Measurements from ENCODE around the gene MCU. TPM values are rescaled to one million over a fixed set of nuclear protein-coding genes. Genes with fewer than 3 reads are reported as not detected.

The MCU gene
- total and polyA plus RNA-seq, 2 of the 8 experiments (the other 6 are each of a cell fraction or from before 2014, with no cell fraction given) = 51.6 to 62.2 TPM

DNA sequence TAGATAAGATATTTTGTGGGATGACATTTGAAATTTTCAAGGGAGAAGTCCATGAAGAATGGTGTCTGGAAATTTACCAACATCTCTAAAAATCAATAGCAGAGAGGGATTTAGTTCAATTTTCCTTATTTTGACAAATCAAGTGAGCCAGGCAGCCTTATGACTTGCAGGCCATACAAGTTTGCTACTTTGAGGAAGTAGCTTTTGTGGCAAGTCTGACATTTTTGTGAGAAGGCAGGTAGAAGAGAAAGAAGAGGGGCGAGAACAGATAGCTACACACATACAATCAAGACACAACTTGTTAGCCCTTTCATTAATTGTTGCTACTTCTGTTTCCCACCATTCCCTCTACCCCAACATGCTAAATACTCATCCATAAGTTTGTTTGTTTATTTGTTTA, 127.1 kb downstream of the MCU start:
- no peak for DNase-seq (ENCODE audit: low read depth in 1 of 2, low spot score in 2 of 2)
- WGBS, 2 experiments (ENCODE audit: extremely low coverage in 1 of 2, insufficient coverage in 1 of 2, insufficient read length in 1 of 2, insufficient replicate concordance in 2 of 2, low coverage in 1 of 2, low lambda C conversion rate in 2 of 2, missing lambda C conversion rate in 1 of 2) = 81% methylated on average over 1 of the region's 1 CpG; no CpG with 5 or more reads in 1 of the 2 experiments
- H3K4me1 ChIP-seq (replicated peaks in 1 of 4; ENCODE audit: control insufficient read depth in 3 of 4, insufficient read depth in 4 of 4, low read length in 3 of 4) = no peaks in the 10 kb centered on the region
- no peak overlapping the region for H3K14ac ChIP-seq (ENCODE audit: insufficient read length)
- no peak overlapping the region for H3K4ac ChIP-seq (replicated peaks; ENCODE audit: insufficient read length, low read depth, low read length)
- no peaks in the 10 kb centered on the region for H3K27me3 ChIP-seq (replicated peaks in 1 of 4; ENCODE audit: control insufficient read depth in 3 of 4, extremely low read depth in 1 of 4, insufficient read depth in 3 of 4, low read length in 3 of 4)
- no peak for FAIRE-seq
- no peak overlapping the region for H2BK12ac ChIP-seq (ENCODE audit: low read depth, low read length)
- H2BK5ac ChIP-seq (ENCODE audit: low read depth, low read length) = no peak overlapping the region
- H3K23ac ChIP-seq (ENCODE audit: insufficient read length) = no peak overlapping the region
- H3K23me2 ChIP-seq (ENCODE audit: low read depth, low read length) = no peaks in the 10 kb centered on the region
- H2AFZ ChIP-seq (ENCODE audit: low read length) = no peak overlapping the region
- H2BK120ac ChIP-seq (replicated peaks; ENCODE audit: low read depth, low read length) = no peak overlapping the region
- no peak overlapping the region for H2BK20ac ChIP-seq (ENCODE audit: low read length)
- no peak overlapping the region for H3K4me3 ChIP-seq (ENCODE audit: extremely low read depth in 1 of 4, insufficient read depth in 2 of 4, low read depth in 3 of 4, low read length in 4 of 4)
- no peaks in the 10 kb centered on the region for H3K79me1 ChIP-seq (ENCODE audit: low read depth, low read length)
- H3K27ac ChIP-seq (ENCODE audit: low read depth, low read length) = no peak overlapping the region
- H3K4me2 ChIP-seq (ENCODE audit: insufficient read depth in 1 of 2, low read depth in 2 of 2, low read length in 2 of 2) = no peak overlapping the region
- H4K20me1 ChIP-seq (replicated peaks in 1 of 2; ENCODE audit: control insufficient read depth in 1 of 2, insufficient read depth in 2 of 2, low read length in 2 of 2) = no peaks in the 10 kb centered on the region
- CTCF ChIA-PET (ENCODE audit: partially characterized antibody) = interaction anchor here (0.6 kb wide), 1 partner anchor 157 kb away, joined by 4 read pairs; no protein-coding TSS in a partner anchor
- no peak overlapping the region for H4K8ac ChIP-seq (ENCODE audit: extremely low read depth, insufficient read depth, low read length)
- H3K9ac ChIP-seq (replicated peaks in 1 of 4; ENCODE audit: extremely low read depth in 1 of 4, low read depth in 3 of 4, low read length in 3 of 4) = no peak overlapping the region
- no peak overlapping the region for H2AK5ac ChIP-seq (ENCODE audit: low read depth, low read length)
- no peaks in the 10 kb centered on the region; a peak in 1 of 8 replicates for H3K36me3 ChIP-seq (ENCODE audit: control insufficient read depth in 2 of 4, insufficient read depth in 4 of 4, low read length in 3 of 4)
- POLR2A ChIA-PET (ENCODE audit: partially characterized antibody) = no interaction called here
- no peak overlapping the region for H4K5ac ChIP-seq (ENCODE audit: insufficient read length, low read depth, low read length)
- H4K91ac ChIP-seq (replicated peaks; ENCODE audit: insufficient read length, low read length) = no peak overlapping the region
- no peak overlapping the region for H3K56ac ChIP-seq (replicated peaks; ENCODE audit: insufficient read length, low read depth, low read length)
- H3K18ac ChIP-seq (ENCODE audit: extremely low read depth, low read length) = no peak overlapping the region
- no peaks in the 10 kb centered on the region for H3K9me3 ChIP-seq (ENCODE audit: insufficient read depth in 2 of 2, low read depth in 1 of 2, low read length in 1 of 2)
- no peak overlapping the region for H2BK15ac ChIP-seq (ENCODE audit: low read length)
- H3K79me2 ChIP-seq (ENCODE audit: control insufficient read depth in 1 of 2, insufficient read depth in 2 of 2, low read length in 2 of 2) = peaks cover 0 to 17% of the 10 kb centered on the region in 2 experiments; a peak in 2 of 4 replicates
